Suppressor macrophage (primary cell): ENCODE results near the gene IFNGR1.
"Not testable (repeated sequence)": the region's sequence is repeated elsewhere in the genome, so short reads cannot be mapped to it uniquely, and the experiment has no call there.

Source experiments
- DNase-seq, 4 experiments: peaks; one replicate each; pipeline ENCODE4 v3.0.0-alpha.2; 2020 to 2022

The IFNGR1 gene

GRCh38 chr6:137235686-137236085 lies 16.5 kb upstream of the IFNGR1 start:
- DNase-seq, result no peak

DNA sequence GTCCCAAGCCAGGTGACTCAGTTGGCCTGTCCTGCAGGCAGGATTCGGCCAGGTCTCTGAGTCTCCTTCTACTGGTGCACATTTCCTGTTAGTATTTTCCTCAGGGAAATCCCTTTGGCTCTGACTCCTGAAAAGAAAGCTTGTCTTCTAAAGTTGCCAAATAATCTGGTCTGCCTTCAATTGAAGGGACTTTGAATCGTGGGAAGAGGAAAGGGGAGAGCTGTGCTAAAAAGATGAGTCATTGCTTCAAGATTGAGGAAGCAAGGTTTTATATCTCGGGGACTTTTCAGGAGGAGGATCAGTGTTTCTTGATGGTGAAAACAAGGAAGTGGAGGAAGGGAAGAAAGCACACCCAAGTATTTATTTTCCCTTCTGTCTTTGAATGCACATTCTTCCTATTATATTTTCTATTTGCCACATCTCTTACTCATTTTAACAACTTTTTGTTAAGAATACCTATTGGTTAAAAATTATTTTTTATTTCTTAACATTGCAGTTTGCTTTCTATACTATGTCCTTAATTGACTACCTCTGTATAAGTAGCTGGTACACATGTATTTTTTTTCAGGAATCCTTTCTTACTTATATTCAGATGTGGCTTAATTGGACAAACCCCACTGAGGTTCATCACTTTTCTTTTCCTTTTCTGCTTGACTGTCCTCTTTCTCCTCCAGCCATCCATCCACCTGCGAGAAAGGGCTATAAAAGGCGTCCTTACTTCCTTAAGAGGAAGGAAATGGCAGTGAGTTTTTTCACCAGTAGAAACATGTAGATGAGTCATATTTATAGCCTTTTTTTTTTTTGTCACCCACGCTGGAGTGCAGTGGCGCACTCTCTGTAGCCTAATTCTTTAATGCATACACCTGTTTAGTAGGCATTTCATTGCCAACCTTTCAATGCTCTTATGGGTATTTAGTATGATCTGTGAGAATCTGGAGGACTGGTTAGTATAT lies 15.0 kb upstream of the IFNGR1 start:
- peak; percentile 69 to 97 (median 84) for DNase-seq

DNA sequence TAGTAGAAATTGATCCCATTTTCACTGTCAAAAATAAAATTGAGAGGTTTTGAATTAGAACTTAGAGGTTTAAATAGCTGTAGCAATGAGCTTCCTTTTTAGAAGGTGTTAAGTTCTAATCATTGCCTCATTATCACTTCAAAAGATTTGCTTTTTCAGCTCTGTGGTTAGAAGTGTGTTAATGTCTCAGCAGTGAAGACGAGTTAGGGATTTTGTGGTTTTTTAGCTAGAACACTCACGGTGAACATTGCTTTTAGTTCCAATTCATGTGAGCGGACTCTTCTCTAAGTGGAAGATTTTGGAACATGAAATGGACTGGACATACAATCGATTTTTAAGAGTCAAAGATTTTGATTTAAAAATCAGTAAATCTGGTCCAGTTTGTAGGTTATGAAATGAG lies 12.7 kb upstream of the IFNGR1 start:
- no peak for DNase-seq

DNA sequence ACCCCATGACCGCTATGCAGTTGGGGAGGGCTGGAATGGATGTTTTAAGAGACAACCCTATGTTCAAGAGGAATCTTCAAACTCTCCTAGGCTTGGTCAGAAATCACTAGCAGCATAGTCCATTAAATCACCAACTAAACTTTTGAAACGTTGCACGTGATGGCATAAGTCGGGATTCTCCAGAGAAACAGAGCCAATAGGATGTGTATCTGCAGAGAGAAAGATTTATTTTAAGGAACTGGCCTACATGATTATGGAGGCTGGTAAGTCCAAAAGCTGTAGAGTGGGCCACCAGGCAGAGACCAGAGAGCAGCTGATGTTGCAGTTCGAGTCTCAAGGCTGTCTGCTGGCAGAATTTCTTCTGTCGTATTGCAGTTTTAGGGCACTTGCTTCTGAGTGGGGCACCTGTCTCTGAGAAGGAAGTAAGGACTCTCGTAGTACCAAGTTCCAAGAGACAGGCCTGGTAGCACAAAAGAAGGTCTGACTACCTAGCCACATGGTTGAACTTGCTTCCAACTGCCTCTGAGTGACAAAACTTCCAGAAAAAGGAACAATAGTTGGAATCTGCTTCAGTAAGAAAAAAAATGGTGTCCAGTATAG lies 11.9 kb upstream of the IFNGR1 start:
- no peak for DNase-seq

- DNase-seq, result peak; percentile 71 to 89 (median 85)
Observed at GRCh38 chr6:137230547-137230946, 11.4 kb upstream of the IFNGR1 start.

- DNase-seq, result peak in 1 of 4 experiments; percentile 4
Observed at GRCh38 chr6:137229075-137229759, 10.0 kb upstream of the IFNGR1 start.

- DNase-seq, result peak in 3 of 4 experiments; percentile 55 to 78 (median 77)
Observed at GRCh38 chr6:137227871-137228302, 8.7 kb upstream of the IFNGR1 start.

GRCh38 chr6:137226697-137227096 lies 7.5 kb upstream of the IFNGR1 start:
- DNase-seq, result peak; percentile 64 to 91 (median 80)

GRCh38 chr6:137224799-137225198 lies 5.6 kb upstream of the IFNGR1 start:
- DNase-seq, result peak; percentile 84 to 98 (median 92)

DNA sequence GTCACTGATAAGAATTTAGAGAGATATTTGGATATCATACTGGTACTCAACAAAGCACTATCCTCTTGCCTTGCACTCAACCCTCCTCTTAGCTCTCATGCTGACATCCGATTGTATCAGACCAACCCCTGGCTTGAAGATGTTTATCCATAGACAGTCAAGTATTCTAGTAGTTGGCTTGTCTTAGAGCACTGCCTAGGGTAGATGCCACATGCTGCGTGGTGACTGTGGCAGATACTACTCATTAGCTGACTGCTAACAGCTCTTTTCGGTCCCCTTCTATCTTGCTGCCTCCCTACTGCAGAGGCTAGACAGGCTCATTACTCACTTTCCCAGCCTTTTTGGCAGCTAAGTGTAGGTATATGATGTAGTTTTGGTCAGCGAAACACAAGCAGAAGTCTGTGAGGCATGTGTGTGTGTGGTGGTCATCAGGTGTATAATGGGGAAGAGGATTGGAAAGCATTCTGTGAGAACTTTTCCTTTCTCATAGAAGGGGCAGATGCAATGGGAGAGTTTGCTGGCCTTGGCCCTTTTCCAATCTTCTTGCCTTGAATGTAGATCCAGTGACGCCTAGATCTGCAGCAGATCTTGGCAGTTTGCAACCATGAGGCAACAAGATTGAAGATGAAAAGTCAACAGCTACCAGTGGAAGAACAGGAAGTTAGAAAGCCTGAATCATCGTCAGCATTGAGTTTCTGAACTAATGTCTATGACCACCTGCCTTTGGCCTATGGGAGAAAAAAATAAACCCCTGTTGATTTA lies 4.4 kb upstream of the IFNGR1 start:
- DNase-seq, result peak; percentile 91 to 100 (median 96)

DNA sequence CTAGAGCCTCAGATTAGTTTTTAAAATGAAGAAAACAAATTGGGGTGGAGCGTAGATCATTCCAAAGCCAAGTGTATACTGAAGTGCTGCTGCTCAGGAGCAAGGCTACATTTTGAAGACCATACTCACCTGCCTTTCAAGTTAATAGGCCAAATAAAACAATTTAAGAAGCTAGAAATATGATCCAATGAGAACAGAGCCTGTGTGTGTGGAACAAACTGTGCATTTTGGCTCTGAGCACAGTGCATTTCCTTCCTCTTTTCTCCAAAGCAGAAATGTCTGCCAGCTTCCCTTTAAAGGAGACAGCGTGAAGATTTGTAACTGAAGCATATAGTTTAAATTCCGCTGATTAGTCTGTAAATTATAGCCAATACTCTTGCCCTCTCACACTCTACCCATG lies 3.2 kb upstream of the IFNGR1 start:
- DNase-seq, result peak; percentile 77 to 92 (median 86)

- DNase-seq, result no peak
Observed at GRCh38 chr6:137219664-137220252, 573 bp upstream of the IFNGR1 start.

GRCh38 chr6:137218473-137218916 lies 690 bp downstream of the IFNGR1 start:
- peak; percentile 88 to 97 (median 91) for DNase-seq

GRCh38 chr6:137217801-137218472 lies 1.2 kb downstream of the IFNGR1 start:
- DNase-seq, result peak; percentile 80 to 87 (median 82)

- peak; percentile 50 to 62 (median 56) for DNase-seq
Observed at GRCh38 chr6:137216875-137217553, 2.2 kb downstream of the IFNGR1 start.

DNA sequence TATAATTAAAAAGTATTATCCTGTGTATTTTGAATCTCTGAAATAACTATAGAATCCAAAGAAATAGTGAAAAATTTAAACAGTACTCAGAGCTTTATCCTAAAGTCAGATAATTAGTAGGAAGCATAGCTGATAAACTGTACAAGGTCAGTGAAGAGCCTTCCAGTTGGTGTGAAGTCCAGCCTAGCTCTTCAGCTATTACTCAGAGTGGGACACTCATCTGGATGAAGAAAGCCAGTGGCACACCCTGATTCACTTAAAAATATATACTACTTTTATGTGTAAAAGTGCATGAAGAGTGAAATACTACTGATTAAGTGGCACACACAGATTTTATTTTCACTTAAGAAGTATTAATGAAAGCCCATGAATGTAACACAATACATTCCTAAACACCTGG lies 3.1 kb downstream of the IFNGR1 start:
- DNase-seq, result peak; percentile 34 to 58 (median 46)

- DNase-seq, result not testable (repeated sequence)
Observed at GRCh38 chr6:137215630-137216029, 3.6 kb downstream of the IFNGR1 start.

DNA sequence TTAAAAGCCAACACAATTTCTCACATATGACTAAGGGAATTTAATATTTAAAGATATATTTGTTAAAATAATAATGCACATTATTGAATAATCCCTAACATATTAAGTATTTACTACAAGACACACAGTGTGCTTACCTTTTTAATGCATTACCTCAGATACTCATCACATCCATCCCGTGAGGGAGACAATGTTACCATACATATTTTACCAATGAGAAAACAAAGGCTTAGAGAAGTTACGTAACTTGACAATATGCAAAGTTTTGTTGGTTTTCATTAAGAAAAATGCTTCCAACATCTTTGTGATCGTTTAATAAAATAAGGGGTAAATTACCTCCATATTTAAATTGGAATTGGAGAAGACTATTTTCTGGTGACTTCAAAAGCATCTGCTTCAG lies 4.3 kb downstream of the IFNGR1 start:
- no peak for DNase-seq

GRCh38 chr6:137213813-137214212 lies 5.4 kb downstream of the IFNGR1 start:
- DNase-seq, result peak in 3 of 4 experiments; percentile 35 to 47 (median 44)

- no peak for DNase-seq
Observed at GRCh38 chr6:137213331-137213740, 5.8 kb downstream of the IFNGR1 start.

GRCh38 chr6:137211910-137212309 lies 7.3 kb downstream of the IFNGR1 start:
- DNase-seq, result no peak
